NT2/D1 (cell line): ENCODE data around the gene TBC1D5.

Source experiments
- SUZ12 ChIP-seq: IDR thresholded peaks from 2 replicates; pipeline ENCODE4 v1.6.1; 2011; ENCODE audit not compliant: insufficient read length, insufficient read depth; ENCODE audit errors: extremely low read depth
- ZNF274 ChIP-seq: IDR thresholded peaks from 2 replicates; pipeline ENCODE4 v1.6.1; 2011; ENCODE audit warnings: mild to moderate bottlenecking, low read depth, low read length

DNA sequence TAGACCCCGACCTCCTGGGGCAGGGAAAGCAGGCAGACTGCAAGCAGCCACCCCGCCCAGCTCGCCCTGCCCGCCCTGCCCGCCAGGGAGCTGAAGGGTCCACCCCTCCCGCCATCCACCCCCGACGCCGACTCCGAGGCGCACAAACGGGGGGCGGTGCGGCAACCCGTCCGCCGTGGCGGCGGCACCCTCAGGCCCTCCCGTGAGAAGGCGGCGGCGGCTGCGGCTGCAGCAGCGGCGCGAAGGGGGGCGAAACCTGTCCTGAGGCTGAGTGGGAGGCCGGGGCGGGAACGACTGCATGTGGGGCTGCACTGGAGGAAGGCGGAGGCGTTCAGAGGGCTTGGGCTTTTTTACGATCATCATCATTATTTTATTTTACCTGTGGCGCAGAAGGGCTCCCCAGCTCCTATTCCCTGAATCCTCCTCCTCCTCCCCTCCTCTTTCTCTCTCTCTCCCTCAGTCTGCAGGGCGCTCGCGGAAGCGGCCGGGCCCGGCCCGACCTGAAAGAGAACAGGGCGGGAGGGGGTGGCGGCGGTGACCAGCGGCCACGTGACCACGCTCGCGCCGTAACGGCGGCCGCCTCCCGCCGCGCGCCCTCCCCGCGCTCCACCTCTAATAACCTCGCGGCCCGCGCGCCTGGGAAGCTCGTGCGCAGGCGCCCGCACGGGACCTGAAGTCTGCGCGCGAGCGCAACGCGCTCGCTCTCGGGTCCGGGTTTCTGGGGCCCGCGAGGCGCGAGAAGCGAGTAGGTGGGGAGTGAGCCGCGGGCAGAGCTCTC, at the start of gene TBC1D5:
- TF ChIP-seq ZNF274 (no peak), SUZ12 (no peak)
